B cell (primary cell): ENCODE measurements around the gene TTC21A. TPM values are rescaled to one million over a fixed set of nuclear protein-coding genes. Genes with fewer than 3 reads are reported as not detected.

ENCODE experiments used
- ATAC-seq: fragments of 200-7000 bp; cut with Tn5 transposase; one replicate; pipeline ENCODE4 v1.10.0; 2021; ENCODE audit warnings: low read depth, mild to moderate bottlenecking, moderate number of reproducible peaks, moderate library complexity
- CTCF ChIA-PET: fragments of 350-600 bp; sonication (Branson Sonifier 250); formaldehyde crosslinking; loops from one replicate; lab custom pipeline; 2021; ENCODE audit warnings: antibody characterized with exemption, inconsistent platforms; lab: Charles Lee
- POLR2A ChIA-PET: fragments of 350-600 bp; sonication (Branson Sonifier 250); formaldehyde crosslinking; loops from one replicate; lab custom pipeline; 2021; ENCODE audit warnings: antibody characterized with exemption; lab: Charles Lee
- DNase-seq: peaks from one replicate; pipeline ENCODE4 v3.0.0; 2013
- H2AFZ ChIP-seq: 2 replicates; pipeline ENCODE4 v1.6.1; 2012; ENCODE audit warnings: mild to moderate bottlenecking, low read depth, low read length; ENCODE audit not compliant: insufficient read depth, poor library complexity, severe bottlenecking
- H3K27ac ChIP-seq, 2 donors: 1 replicate in 1 of 2; 2 replicates in 1 of 2; pipeline ENCODE4 v1.5.1; 2012 to 2013; ENCODE audit warnings: low read length in 2 of 2, mild to moderate bottlenecking in 2 of 2, moderate library complexity in 1 of 2
- H3K27me3 ChIP-seq, 4 experiments: fragments of 200-600 bp in 1 of 4; sonication (generic) in 1 of 4; replicated peaks in 1 of 4; 1 replicate in 2 of 4; 2 replicates in 2 of 4; pipeline versions ENCODE4 v1.6.1 to v1.7.0; 2013 to 2016; ENCODE audit warnings: low read length in 3 of 4, mild to moderate bottlenecking in 2 of 4, mixed read lengths in 1 of 4, moderate library complexity in 1 of 4; ENCODE audit not compliant: insufficient read depth in 4 of 4, control insufficient read depth in 3 of 4; ENCODE audit errors: control extremely low read depth in 1 of 4
- H3K36me3 ChIP-seq, 2 experiments: replicated peaks in 1 of 2; 1 replicate in 1 of 2; 2 replicates in 1 of 2; pipeline versions ENCODE4 v1.6.1 to v1.7.1; 2013; ENCODE audit warnings: low read length in 1 of 2; ENCODE audit not compliant: insufficient read depth in 2 of 2, control insufficient read depth in 1 of 2; ENCODE audit errors: control extremely low read depth in 1 of 2, extremely low read depth in 1 of 2
- H3K4me1 ChIP-seq, 2 donors: fragments of 200-600 bp in 1 of 2; sonication (generic) in 1 of 2; 1 replicate in 1 of 2; 2 replicates in 1 of 2; pipeline versions ENCODE4 v1.5.1 to v1.6.1; 2013 to 2017; ENCODE audit warnings: low read length in 2 of 2; ENCODE audit not compliant: control insufficient read depth in 2 of 2, insufficient read depth in 2 of 2
- H3K4me2 ChIP-seq: replicated peaks from 2 replicates; pipeline ENCODE3; 2012; ENCODE audit warnings: mild to moderate bottlenecking, low read depth, low read length; ENCODE audit not compliant: poor library complexity, severe bottlenecking
- H3K4me3 ChIP-seq, 5 experiments: fragments of 200-600 bp in 1 of 5; sonication (generic) in 1 of 5; 1 replicate in 3 of 5; 2 replicates in 2 of 5; pipeline versions ENCODE4 v1.5.1 to v1.7.0; 2011 to 2016; ENCODE audit warnings: low read length in 4 of 5, mild to moderate bottlenecking in 4 of 5, low read depth in 2 of 5, control low read depth in 1 of 5, moderate library complexity in 1 of 5; ENCODE audit not compliant: insufficient read depth in 1 of 5; ENCODE audit errors: control extremely low read depth in 1 of 5, extremely low read depth in 1 of 5
- H3K79me2 ChIP-seq: fragments of 200-600 bp; sonication (generic); one replicate; pipeline ENCODE4 v1.6.0; 2016; ENCODE audit warnings: low read length; ENCODE audit not compliant: control insufficient read depth, insufficient read depth
- H3K9ac ChIP-seq: fragments of 200-600 bp; sonication (generic); 2 replicates; pipeline ENCODE4 v1.6.1; 2017; ENCODE audit warnings: mild to moderate bottlenecking, low read length, moderate library complexity
- H3K9me3 ChIP-seq, 3 donors: one replicate each; pipeline versions ENCODE4 v1.6.1 to v1.7.1; 2013; ENCODE audit warnings: low read length in 2 of 3; ENCODE audit not compliant: control insufficient read depth in 2 of 3, insufficient read depth in 1 of 3; ENCODE audit errors: control extremely low read depth in 1 of 3
- H4K20me1 ChIP-seq: 2 replicates; pipeline ENCODE4 v1.6.0; 2012; ENCODE audit warnings: mild to moderate bottlenecking, low read length; ENCODE audit not compliant: insufficient read depth, control insufficient read depth, poor library complexity, severe bottlenecking
- H3K27ac Mint-ChIP-seq: one replicate; pipeline ENCODE4 v1.8.0; 2021; ENCODE audit warnings: mixed read lengths
- H3K27me3 Mint-ChIP-seq: one replicate; pipeline ENCODE4 v1.8.0; 2021; ENCODE audit warnings: mixed read lengths
- H3K4me1 Mint-ChIP-seq: one replicate; pipeline ENCODE4 v1.8.0; 2021; ENCODE audit warnings: mixed read lengths
- H3K4me3 Mint-ChIP-seq: one replicate; pipeline ENCODE4 v1.8.0; 2021; ENCODE audit warnings: mixed read lengths
- H3K9me3 Mint-ChIP-seq: one replicate; pipeline ENCODE4 v1.8.0; 2022; ENCODE audit warnings: mixed read lengths; ENCODE audit not compliant: insufficient read depth
- CTCF ChIP-seq: fragments of 200-600 bp; IDR thresholded peaks from one replicate; pipeline ENCODE4 v1.8.0; 2022; ENCODE audit warnings: antibody characterized with exemption, mild to moderate bottlenecking
- EZH2 ChIP-seq: IDR thresholded peaks from 2 replicates; pipeline ENCODE4 v1.6.1; 2012; ENCODE audit warnings: borderline replicate concordance, low read depth, mild to moderate bottlenecking, moderate library complexity, low read length; ENCODE audit not compliant: insufficient read depth, poor library complexity, severe bottlenecking
- WGBS: methylation state at CpG from one replicate; pipeline ENCODE4 v1.1.5; 2013; ENCODE audit warnings: missing lambda C conversion rate; ENCODE audit not compliant: insufficient coverage; 5-methylcytosine and 5-hydroxymethylcytosine counted together
- intact Hi-C: fragments of 100-400 bp; cut with micrococcal nuclease; formaldehyde crosslinking; loops from one replicate; pipeline ENCODE4 v1.10.0; 2022
- polyA plus RNA-seq: library from polyadenylated mRNA; depleted of rRNA; stranded (reverse); fragments of >200 nt; gene quantifications from 2 replicates; pipeline ENCODE4 v1.2.3, GENCODE V29; 2012
- total RNA-seq, 2 donors: library from RNA; stranded (reverse); fragments of 120-200 nt in 1 of 2; gene quantifications; 1 replicate in 1 of 2; 2 replicates in 1 of 2; pipeline versions ENCODE4 v1.2.3 to v1.2.4, GENCODE V29; 2013 to 2022

TTC21A gene
- total and polyA plus RNA-seq, 2 donors (not counting 1 experiment from before 2014, with no cell fraction given) = 49.2 to 106 TPM

DNA sequence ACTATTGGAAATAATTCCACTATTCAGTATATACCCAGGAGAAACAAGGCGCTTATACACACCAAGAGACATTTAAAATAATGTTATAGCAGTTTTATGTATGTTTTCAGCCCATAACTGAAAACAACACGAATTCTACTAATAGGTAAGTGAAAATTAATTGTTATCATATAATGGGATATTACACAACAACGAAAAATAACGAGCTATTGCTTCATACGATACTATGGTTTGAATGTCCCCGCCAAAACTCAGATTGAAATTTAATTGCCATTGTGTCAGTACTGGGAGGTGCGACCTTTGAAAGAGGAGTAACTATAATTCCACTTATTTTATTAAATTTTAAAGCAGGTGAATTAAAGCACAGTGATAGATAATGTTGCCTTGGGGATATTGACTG lies 49.9 kb downstream of the TTC21A start:
- POLR2A ChIA-PET = no interaction called here
- peaks cover 0 to 10% of the 10 kb centered on the region in 2 donors for H3K4me1 ChIP-seq
- no peak overlapping the region for H3K4me3 Mint-ChIP-seq
- DNase-seq = no peak
- H3K9me3 Mint-ChIP-seq = no peaks in the 10 kb centered on the region
- H3K27me3 Mint-ChIP-seq = no peaks in the 10 kb centered on the region
- H4K20me1 ChIP-seq = peaks cover 9% of the 10 kb centered on the region
- no peak overlapping the region for H2AFZ ChIP-seq
- CTCF ChIA-PET = interaction anchor here (1.5 to 4.7 kb wide), 3 partner anchors 51 to 136 kb away, joined by 4 to 14 read pairs (median 5); no protein-coding TSS in a partner anchor
- no peak for ATAC-seq
- no peak overlapping the region for H3K27ac ChIP-seq
- H3K27ac Mint-ChIP-seq = no peak overlapping the region
- peaks cover 9% of the 10 kb centered on the region for H3K79me2 ChIP-seq
- peaks cover 7% of the 10 kb centered on the region for H3K4me1 Mint-ChIP-seq
- H3K27me3 ChIP-seq = no peaks in the 10 kb centered on the region
- H3K4me2 ChIP-seq = no peak overlapping the region
- H3K9ac ChIP-seq = no peak overlapping the region
- no peaks in the 10 kb centered on the region for H3K9me3 ChIP-seq
- WGBS = no CpG with 5 or more reads among the region's 7 CpGs
- H3K36me3 ChIP-seq = no peaks in the 10 kb centered on the region
- TF ChIP-seq CTCF (no peak), EZH2 (no peak)
- intact Hi-C loops = no loop called here
- no peak overlapping the region for H3K4me3 ChIP-seq

GRCh38 chr3:39158148-39158715 lies 50.8 kb downstream of the TTC21A start:
- DNase-seq (no peak), ATAC-seq (no peak)
- H2AFZ ChIP-seq = no peak overlapping the region
- intact Hi-C loops = no loop called here
- no peaks in the 10 kb centered on the region for H3K36me3 ChIP-seq
- H3K4me2 ChIP-seq = no peak overlapping the region
- ChIA-PET POLR2A (no interaction called here), CTCF (interaction anchor here (1.5 to 4.7 kb wide), 3 partner anchors 50 to 135 kb away, joined by 4 to 14 read pairs (median 5); no protein-coding TSS in a partner anchor)
- no peak overlapping the region for H3K4me3 ChIP-seq
- no peaks in the 10 kb centered on the region for H3K27me3 ChIP-seq
- 100% methylated on average over 2 of the region's 5 CpGs for WGBS
- Mint-ChIP-seq H3K27me3 (no peaks in the 10 kb centered on the region), H3K4me1 (peaks cover 4% of the 10 kb centered on the region), H3K27ac (no peak overlapping the region), H3K4me3 (no peak overlapping the region), H3K9me3 (no peaks in the 10 kb centered on the region)
- H3K9ac ChIP-seq = no peak overlapping the region
- peaks cover under 1% of the 10 kb centered on the region for H3K79me2 ChIP-seq
- TF ChIP-seq CTCF (no peak), EZH2 (no peak)
- H4K20me1 ChIP-seq = peaks cover under 1% of the 10 kb centered on the region
- peaks cover 0 to 2% (median 0%) of the 10 kb centered on the region in 3 donors for H3K9me3 ChIP-seq
- H3K4me1 ChIP-seq = peaks cover 0 to 7% of the 10 kb centered on the region in 2 donors
- H3K27ac ChIP-seq = no peak overlapping the region
